Activated CD4-positive, CD25-positive, alpha-beta regulatory T cell treated with anti-CD3 and anti-CD28 coated beads, Interleukin-2, amount 50 U/mL, for 24 hours (primary cell): ENCODE results near the gene KRT79.

Experiments used
- ATAC-seq, 2 donors: fragments of 150-1000 bp; cut with Tn5 transposase; one replicate each; pipeline ENCODE4 v1.10.0; 2021; ENCODE audit warnings: mild to moderate bottlenecking in 1 of 2, moderate library complexity in 1 of 2

Gene KRT79

DNA sequence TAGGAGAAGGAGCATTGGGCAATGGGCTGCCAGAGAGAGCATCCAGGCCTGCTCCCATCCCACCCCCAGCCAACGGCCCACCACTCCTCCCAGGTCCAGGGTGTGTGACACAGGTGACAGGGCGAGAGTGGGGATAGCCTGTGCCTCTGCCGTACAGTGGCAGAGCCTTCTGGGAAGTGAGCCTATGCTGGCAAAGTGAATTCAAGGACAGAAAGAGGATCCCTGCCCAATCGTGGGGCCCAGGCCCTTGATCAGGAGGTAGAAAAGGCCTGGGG lies 553 bp upstream of the KRT79 start:
- no peak for ATAC-seq

DNA sequence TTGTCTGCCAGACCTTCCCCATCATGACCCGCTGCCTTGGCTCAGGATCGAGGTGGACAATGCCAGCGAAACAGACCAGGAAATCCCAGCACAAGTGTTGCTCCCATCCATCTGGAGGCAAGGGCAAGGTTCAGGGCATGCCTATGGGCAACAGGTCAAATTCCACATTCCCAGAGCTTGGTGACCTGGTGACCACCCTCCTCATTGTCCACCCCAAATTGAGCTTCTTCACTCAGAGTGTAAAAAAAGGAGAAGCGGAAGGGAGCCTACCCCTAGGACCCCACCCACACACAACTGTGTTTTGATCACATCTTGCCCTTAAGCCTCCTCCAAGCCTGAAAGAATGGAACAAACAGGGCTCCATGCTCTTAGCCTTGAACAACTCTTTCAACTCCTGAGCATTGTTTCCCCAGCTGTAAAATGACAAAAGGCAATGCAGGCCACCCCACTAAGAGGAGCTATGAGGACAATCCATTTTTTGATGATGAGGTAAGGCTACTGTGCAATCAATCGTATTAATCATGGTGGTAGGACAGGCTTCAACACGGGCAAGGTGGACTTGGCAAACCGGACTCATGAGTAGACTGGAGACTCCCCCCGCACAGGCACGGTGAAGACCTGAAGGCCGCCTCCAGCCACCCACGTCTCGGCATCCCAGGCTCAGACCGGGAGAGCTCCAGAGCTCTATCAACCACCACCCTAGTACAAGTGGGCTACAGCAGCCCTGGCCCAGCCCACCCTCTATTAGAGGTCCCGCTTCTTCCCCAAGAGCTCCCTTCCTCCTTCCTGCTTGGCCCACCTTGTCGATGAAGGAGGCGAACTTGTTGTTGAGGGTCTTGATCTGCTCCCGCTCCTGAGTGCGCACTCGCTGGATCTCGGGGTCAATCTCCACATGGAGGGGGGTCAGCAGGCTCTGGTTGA lies 866 bp downstream of the KRT79 start:
- ATAC-seq: no peak

GRCh38 chr12:52832451-52832850 lies 1.7 kb downstream of the KRT79 start:
- ATAC-seq: no peak

- no peak for ATAC-seq
Observed at GRCh38 chr12:52831251-52831650, 2.9 kb downstream of the KRT79 start.

GRCh38 chr12:52829986-52830770 lies 3.9 kb downstream of the KRT79 start:
- ATAC-seq: no peak

GRCh38 chr12:52828591-52829021 lies 5.5 kb downstream of the KRT79 start:
- no peak for ATAC-seq

GRCh38 chr12:52828156-52828555 lies 6.0 kb downstream of the KRT79 start:
- no peak for ATAC-seq

- ATAC-seq: no peak
Observed at GRCh38 chr12:52827499-52828090, 6.5 kb downstream of the KRT79 start.

DNA sequence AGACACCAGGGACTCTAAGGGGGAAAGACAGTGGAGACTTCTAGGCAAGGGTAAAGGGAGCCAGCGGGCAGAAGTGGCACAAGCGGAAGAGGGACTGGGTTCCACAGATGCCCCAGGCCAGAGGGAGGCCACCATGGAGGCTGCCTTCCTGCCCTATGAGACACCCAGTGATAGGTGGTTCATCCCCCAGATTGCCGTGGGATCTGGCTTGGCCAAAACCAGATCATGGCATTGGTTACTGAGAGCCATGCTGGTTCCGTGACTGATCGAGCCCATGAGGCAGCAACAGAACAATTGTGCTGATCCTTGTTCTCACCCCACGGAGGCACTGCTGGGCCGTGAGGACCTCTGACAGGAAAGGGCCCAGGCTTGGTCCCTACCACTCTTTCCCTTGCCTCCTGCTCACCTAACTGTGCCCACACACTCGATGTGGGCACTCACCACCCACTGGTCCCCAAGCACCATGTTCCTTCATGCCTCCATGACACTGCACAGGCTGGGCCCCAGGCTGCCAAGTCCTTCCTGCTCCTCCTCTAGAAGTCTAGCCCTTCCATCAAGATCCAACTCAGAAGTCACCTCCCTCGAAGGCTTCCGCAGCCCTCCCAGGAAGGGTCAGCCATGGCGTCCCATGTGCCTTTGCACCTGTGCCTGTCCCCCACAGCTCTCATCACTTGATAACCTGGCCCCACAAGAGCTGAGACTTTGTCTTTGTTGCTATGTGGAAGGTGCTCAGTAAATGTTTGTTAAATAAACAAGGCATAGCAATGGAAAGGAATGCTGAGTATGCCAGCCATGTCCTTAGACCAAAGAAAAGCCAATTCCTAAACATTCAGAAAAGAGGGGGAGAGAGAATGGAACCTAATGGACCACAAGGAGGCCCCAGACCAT lies 7.3 kb downstream of the KRT79 start:
- ATAC-seq: no peak

DNA sequence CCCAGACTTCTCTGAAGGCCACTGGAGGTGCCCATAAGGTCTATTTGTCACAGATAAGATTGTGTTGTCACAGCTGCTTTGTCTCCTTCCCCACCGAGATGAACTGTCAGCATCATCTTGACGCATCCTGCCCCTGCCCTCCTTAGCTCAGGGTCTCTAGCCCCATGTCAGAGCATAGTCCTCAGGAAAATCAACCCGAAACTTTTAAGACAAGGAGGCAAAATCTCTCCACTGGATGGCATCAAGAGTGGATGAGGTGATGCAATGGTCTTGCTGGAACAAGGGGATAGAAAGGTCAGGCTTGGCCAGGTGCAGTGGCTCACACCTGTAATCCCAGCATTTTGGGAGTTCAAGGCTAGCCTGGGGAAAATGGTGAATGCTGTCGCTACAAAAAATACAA lies 8.2 kb downstream of the KRT79 start:
- ATAC-seq: no peak

GRCh38 chr12:52824741-52825410 lies 9.2 kb downstream of the KRT79 start:
- no peak for ATAC-seq

GRCh38 chr12:52823761-52824450 lies 10.2 kb downstream of the KRT79 start:
- ATAC-seq: no peak

DNA sequence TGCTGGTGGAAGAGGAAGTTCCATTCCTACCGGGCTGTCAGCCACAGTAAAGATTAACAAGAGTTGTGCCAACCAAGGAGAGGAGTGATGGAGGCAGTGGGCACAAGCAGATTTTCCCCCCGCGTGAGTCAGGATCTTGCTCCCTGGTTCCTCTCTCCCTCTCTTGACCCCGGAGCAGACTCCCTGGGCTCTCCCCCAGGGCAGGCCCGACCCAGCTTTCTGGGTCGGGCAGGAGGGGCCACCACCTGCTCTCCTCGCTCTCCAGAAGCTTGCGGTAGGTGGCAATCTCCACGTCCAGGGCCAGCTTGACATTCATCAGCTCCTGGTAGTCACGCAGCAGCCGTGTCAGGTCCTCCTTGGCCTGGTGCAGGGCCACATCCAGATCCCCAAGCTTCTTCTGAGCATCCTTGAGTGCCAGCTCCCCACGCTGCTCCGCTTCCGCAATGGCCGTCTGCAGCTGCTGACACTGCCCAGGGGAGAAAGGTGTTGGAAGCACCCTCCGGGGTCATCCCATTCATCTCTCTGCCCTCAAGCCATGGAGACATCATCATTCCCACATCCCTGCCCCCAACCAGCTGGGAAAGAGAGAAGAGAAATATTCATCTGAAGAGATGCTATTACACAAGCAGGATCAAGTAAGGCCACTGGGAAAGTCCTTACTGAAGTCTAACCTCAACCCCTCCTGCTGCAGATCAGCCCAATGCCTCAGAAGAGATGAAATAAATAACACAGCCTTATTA lies 11.2 kb downstream of the KRT79 start:
- no peak for ATAC-seq

- ATAC-seq: no peak
Observed at GRCh38 chr12:52821826-52822660, 12.1 kb downstream of the KRT79 start.

- ATAC-seq: no peak
Observed at GRCh38 chr12:52821071-52821730, 12.9 kb downstream of the KRT79 start.

DNA sequence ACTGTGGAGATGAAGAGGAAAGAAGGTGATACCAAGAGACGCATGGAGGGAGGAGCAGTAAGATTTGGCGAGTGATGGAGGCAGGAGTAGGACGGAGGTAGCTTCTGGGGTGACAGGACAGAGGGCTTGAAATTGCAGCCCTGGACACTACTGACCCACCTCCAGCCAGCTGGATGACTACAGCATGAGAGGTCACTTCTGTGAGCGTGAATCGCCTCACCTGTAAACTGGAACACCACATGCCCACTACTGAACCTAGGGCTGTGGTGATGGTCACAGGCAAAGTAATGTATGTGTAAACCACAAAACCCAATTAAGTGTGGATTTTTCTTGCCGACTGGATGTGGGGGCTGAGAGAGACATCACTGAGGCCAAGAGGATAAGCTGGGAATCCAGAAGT lies 13.6 kb downstream of the KRT79 start:
- no peak for ATAC-seq

DNA sequence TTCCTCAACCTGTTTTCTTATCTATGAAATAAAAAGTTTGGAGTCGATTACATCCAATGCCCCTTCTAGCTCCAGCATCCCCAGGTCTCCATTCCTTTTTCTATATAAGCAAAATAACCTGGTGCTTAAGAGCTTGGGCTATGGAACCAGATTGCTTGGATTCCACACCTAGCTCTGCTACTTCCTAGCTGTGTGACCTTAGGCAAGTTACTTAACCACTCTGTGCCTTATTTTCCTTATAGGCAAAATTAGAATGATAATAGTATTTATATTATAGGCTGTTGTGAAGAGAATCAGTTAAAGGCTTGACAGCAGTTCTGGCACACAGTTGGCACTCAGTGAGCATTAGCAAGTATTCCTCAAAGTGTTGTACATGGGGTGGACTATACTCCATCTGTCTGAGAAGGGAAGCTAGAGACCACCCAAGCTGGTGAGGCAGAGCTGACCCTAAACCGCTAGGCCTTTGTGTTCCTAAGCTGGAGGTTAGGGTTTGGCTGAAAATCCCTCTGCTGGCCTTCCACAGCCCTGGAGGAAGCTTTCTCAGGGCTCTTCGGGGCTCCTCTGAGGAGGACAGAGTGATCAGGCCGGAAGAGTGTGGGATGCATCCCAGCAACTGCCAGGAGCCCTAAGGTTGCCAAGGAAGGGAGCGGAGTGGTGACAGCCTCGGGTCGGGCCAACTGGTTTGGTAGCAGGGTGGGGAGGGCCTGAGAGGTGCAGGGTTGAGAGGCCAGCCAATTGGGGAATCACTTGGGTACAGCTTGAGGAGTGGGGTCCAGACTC lies 14.2 kb downstream of the KRT79 start:
- no peak for ATAC-seq

GRCh38 chr12:52818887-52819420 lies 15.2 kb downstream of the KRT79 start:
- no peak for ATAC-seq
